GM23338 (cell line): ENCODE data around the gene NDUFAF5. TPM values are rescaled to one million over a fixed set of nuclear protein-coding genes. Genes with fewer than 3 reads are reported as not detected.

ENCODE experiments used
- ATAC-seq: fragments of 200-7000 bp; cut with Tn5 transposase; 3 replicates; pipeline ENCODE4 v1.9.1; 2020
- DNase-seq: peaks from one replicate; pipeline ENCODE4 v3.0.0-alpha.2; 2015; ENCODE audit warnings: low spot score
- H2AFZ ChIP-seq: fragments of 200-600 bp; sonication (generic); 2 replicates; pipeline ENCODE4 v1.8.0; 2016; ENCODE audit warnings: antibody characterized with exemption, mild to moderate bottlenecking, moderate library complexity
- H3F3A ChIP-seq: fragments of 200-600 bp; sonication (generic); replicated peaks from 2 replicates; pipeline ENCODE4 v1.8.0; 2017; ENCODE audit warnings: antibody characterized with exemption, mixed run types, low read depth
- H3K27ac ChIP-seq: fragments of 200-600 bp; sonication (generic); 2 replicates; pipeline ENCODE4 v1.6.1; 2016; ENCODE audit warnings: low read depth
- H3K27me3 ChIP-seq: fragments of 200-600 bp; sonication (generic); 2 replicates; pipeline ENCODE4 v1.8.0; 2016; ENCODE audit warnings: mild to moderate bottlenecking, mixed run types, moderate library complexity; ENCODE audit not compliant: insufficient read depth
- H3K36me3 ChIP-seq: fragments of 200-600 bp; sonication (generic); 2 replicates; pipeline ENCODE4 v1.8.0; 2016; ENCODE audit warnings: mild to moderate bottlenecking; ENCODE audit not compliant: insufficient read depth
- H3K4me1 ChIP-seq: fragments of 200-600 bp; sonication (generic); 2 replicates; pipeline ENCODE4 v1.8.0; 2016; ENCODE audit warnings: mild to moderate bottlenecking, moderate library complexity; ENCODE audit not compliant: insufficient read depth
- H3K4me2 ChIP-seq: fragments of 200-600 bp; sonication (generic); 2 replicates; pipeline ENCODE4 v1.7.1; 2017; ENCODE audit warnings: mixed run types
- H3K4me3 ChIP-seq: fragments of 200-600 bp; sonication (generic); 2 replicates; pipeline ENCODE4 v1.6.1; 2016; ENCODE audit warnings: mixed run types
- H3K79me2 ChIP-seq: fragments of 200-600 bp; sonication (generic); replicated peaks from 2 replicates; pipeline ENCODE4 v1.8.0; 2017; ENCODE audit warnings: mild to moderate bottlenecking; ENCODE audit not compliant: insufficient read depth
- H3K9me2 ChIP-seq: fragments of 200-600 bp; sonication (generic); 2 replicates; pipeline ENCODE4 v1.8.0; 2017; ENCODE audit not compliant: insufficient read depth
- H4K20me1 ChIP-seq: fragments of 200-600 bp; sonication (generic); replicated peaks from 2 replicates; pipeline ENCODE4 v1.8.0; 2017; ENCODE audit warnings: mild to moderate bottlenecking; ENCODE audit not compliant: insufficient read depth
- H3K27ac Mint-ChIP-seq: 2 replicates; pipeline ENCODE4 v1.8.0; 2020; ENCODE audit warnings: inconsistent platforms, mild to moderate bottlenecking, moderate library complexity, mixed read lengths
- H3K27me3 Mint-ChIP-seq: 3 replicates; pipeline ENCODE4 v1.8.0; 2022; ENCODE audit warnings: low read depth, mild to moderate bottlenecking, moderate library complexity, mixed read lengths, inconsistent platforms; ENCODE audit not compliant: insufficient read depth, poor library complexity
- H3K36me3 Mint-ChIP-seq: 3 replicates; pipeline ENCODE4 v1.8.0; 2021; ENCODE audit warnings: low read depth, mild to moderate bottlenecking, inconsistent platforms, moderate library complexity, mixed read lengths
- H3K4me1 Mint-ChIP-seq: 3 replicates; pipeline ENCODE4 v1.8.0; 2020; ENCODE audit warnings: mild to moderate bottlenecking, inconsistent platforms, mixed read lengths
- H3K4me3 Mint-ChIP-seq: 3 replicates; pipeline ENCODE4 v1.8.0; 2021; ENCODE audit warnings: moderate library complexity, mild to moderate bottlenecking, inconsistent platforms, mixed read lengths
- H3K9me3 Mint-ChIP-seq: 3 replicates; pipeline ENCODE4 v1.8.0; 2020; ENCODE audit warnings: moderate library complexity, mild to moderate bottlenecking, inconsistent platforms, mixed read lengths
- CREB1 ChIP-seq: fragments of 250-450 bp; sonication (Bioruptor Pico); IDR thresholded peaks from 2 replicates; pipeline ENCODE4 v1.5.0; 2020; ENCODE audit warnings: low read depth, mild to moderate bottlenecking, moderate library complexity
- NANOG ChIP-seq: IDR thresholded peaks from 2 replicates; pipeline ENCODE4 v1.6.1; 2016; ENCODE audit warnings: antibody characterized with exemption, borderline replicate concordance
- STAT1 ChIP-seq: IDR thresholded peaks from one replicate; pipeline ENCODE4 v1.6.1; 2016; ENCODE audit warnings: antibody characterized with exemption; ENCODE audit not compliant: unreplicated experiment
- ZNF462 ChIP-seq: fragments of 250-450 bp; sonication (Bioruptor Pico); IDR thresholded peaks from 2 replicates; pipeline ENCODE4 v1.5.0; 2020; ENCODE audit warnings: mild to moderate bottlenecking, moderate library complexity
- polyA plus RNA-seq: library from polyadenylated mRNA; unstranded; fragments of >200 nt; fragmentation: Nextera tagmentation; extraction: Ambion mirVana; gene quantifications from 2 replicates; pipeline ENCODE4 v1.2.1, GENCODE V29; 2016
- total RNA-seq: library from RNA; depleted of rRNA; stranded (reverse); fragments of >200 nt; shearing (Covaris generic); gene quantifications from 2 replicates; pipeline ENCODE4 v1.2.3, GENCODE V29; 2014

Gene NDUFAF5
- total and polyA plus RNA-seq, 2 experiments from 2014 or later = 18.0 to 33.0 TPM

GRCh38 chr20:13739731-13740649, 44.8 kb upstream of the NDUFAF5 start (continued):
- TF ChIP-seq ZNF462 (CRISPR knock-in tag) (no peak), CREB1 (CRISPR knock-in tag) (no peak)

- TF ChIP-seq NANOG (no peak), STAT1 (no peak)
- peaks cover 60% of the 10 kb centered on the region for H3K36me3 Mint-ChIP-seq
These were observed 42.9 kb upstream of the NDUFAF5 start for GRCh38 chr20:13741879-13742278.

More at GRCh38 chr20:13741879-13742278, 42.9 kb upstream of the NDUFAF5 start:
- H3K27ac Mint-ChIP-seq = no peak overlapping the region
- ATAC-seq (no peak), DNase-seq (no peak)
- Histone ChIP-seq H4K20me1 (peaks cover 1% of the 10 kb centered on the region), H2AFZ (no peak overlapping the region), H3K36me3 (peaks cover 25% of the 10 kb centered on the region), H3F3A (no peaks in the 10 kb centered on the region), H3K4me3 (no peak overlapping the region), H3K4me1 (no peaks in the 10 kb centered on the region), H3K79me2 (peaks cover 21% of the 10 kb centered on the region), H3K9me2 (no peaks in the 10 kb centered on the region), H3K27ac (no peak overlapping the region), H3K4me2 (no peak overlapping the region), H3K27me3 (no peaks in the 10 kb centered on the region)
- H3K4me3 Mint-ChIP-seq = no peak overlapping the region
- no peaks in the 10 kb centered on the region for H3K4me1 Mint-ChIP-seq
- peaks cover 20% of the 10 kb centered on the region for H3K9me3 Mint-ChIP-seq
- H3K27me3 Mint-ChIP-seq = no peaks in the 10 kb centered on the region
